ENCODE results near the gene AKT3.

AKT3 gene

DNA sequence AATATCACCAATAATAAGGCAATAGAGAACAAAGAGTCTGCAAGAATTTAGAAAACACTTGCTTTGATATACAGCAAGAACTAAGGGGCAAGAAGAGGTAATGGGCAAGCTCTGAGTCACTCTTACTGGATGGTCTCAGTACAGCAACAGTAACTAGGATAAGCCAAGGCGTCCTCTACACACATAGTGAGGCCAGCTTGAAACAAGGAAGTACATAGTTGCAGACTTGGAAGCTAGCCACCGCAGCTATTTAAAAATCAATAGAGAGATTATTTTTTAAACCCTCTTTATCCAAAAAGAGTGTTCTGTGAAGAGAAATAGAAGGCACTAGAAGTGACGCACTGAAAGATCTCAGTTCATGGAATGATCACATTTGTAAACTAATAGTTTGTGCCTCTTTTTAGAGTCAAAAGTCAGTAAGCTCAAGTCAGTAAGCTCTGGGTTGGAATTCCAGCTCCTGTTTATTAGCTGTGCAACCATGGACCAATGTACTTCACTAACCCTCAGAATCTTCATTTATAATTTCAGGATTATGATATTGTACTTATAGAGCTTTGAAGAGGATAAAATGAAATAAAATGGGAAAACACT lies 118.6 kb downstream of the AKT3 start:
- no peak for DNase-seq (ENCODE audit: low spot score)

DNA sequence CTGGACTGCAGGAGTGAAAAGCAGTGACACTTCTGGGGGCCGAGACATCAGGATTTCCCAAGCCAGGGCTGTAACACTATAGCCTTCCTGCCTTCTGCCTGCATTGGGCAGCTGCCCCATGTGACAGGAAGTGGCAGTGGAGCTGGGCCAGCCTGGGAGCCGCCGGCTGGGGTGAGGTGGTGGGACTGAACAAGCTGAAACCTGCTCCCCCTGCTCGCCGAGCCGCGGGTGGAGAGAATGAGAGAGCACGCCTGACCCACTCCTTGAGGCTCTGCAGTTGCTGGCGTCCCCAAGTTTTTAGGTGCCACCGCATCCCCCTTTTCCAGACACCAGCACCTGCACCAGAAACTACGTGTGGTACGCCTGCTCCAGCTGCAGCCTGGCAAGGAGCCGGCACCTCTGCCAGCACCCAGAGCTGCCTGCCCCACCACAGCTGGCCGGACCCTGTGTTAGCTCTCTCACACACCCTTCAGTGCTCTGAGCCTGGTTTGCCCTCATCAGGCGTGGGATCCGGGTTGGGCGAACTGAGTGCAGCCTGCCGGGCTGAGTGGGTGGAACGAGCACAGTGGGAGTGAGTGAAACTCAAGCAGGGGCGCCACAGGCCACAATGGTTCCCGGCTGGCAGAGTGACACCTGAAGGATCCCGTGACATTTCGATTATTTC lies 119.4 kb downstream of the AKT3 start:
- DNase-seq (ENCODE audit: low spot score) = no peak

DNA sequence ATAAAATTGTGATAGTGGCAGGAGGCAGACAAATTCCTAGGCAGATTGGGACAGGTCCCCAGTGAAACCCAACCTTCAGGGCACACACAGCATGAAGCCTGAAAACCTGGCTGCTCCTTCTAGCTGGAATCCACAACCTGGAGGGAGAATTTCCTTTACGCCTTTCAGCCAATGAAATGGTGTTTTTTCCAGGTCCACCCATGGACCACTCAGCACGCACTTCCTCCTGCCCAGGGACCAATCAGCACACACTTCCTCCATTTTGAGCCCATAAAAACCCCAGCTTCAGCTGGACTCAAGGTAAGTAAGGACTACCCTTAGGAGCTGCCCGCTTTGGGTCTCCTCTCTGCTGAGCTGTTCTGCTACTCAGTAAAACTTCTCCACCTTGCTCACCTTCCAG lies 120.1 kb downstream of the AKT3 start:
- DNase-seq (ENCODE audit: low spot score) = no peak

DNA sequence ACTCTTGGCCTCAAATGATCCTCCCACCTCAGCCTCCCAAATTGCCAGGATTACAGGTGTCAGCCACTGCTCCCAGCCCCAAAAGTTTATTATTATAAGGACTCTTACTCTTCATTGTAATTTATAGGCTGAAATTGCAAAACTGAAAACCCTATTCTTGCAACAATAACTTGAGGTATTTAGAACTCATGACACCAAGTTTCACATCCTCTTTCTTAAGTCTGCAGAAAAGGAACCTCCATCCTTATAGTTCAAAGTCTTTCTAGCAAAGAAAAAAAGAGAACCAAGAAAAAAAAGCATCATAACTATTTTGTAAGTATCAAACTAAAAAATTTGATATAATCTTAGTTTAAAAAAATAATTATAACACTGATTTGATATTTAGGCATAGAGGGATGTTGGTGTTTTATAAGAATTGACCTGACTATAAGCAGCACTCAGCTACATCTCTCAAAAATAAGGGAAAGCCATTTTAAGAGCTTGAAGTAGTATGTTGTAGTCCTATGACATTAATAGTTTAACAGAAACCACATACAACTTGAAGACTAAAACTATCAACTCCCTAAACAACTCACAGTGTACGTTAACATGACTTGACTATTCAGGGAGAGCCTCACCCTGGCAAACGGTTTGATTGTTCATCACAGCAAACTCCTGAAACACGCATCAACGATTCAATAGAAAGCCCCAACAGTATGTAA lies 122.4 kb downstream of the AKT3 start:
- no peak for DNase-seq (ENCODE audit: low spot score)

DNA sequence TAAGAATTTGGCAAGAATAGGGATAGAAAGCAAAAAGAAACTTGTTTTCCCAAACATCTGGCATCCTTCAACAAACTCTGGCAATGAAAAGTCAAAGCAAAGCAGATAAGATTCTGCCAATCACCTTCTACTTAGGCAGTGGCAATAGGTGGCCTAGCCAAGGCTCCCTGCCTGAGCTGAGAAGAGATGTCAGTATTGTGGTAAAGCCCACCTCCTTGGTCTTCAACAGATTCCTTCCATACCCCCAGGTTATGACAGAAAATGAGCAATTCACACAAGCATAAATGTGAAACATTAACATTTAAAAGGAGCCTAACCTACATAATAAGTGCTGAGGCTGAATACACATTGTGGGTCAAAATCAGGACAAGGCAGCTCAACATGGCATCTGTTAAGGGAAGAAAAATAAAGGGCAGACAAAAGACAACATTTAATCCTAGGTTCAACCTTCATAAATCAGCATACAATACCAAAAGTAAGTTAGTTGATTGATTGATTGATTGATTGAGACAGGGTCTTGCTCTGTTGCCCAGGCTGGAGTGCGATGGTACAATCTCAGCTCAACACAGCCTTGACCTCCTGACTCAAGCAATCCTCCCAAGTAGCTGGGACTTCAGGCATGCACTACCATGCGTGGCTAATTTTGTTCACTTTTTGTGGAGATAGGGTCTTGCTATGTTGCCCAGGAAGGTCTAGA lies 123.1 kb downstream of the AKT3 start:
- no peak for DNase-seq (ENCODE audit: low spot score)

DNA sequence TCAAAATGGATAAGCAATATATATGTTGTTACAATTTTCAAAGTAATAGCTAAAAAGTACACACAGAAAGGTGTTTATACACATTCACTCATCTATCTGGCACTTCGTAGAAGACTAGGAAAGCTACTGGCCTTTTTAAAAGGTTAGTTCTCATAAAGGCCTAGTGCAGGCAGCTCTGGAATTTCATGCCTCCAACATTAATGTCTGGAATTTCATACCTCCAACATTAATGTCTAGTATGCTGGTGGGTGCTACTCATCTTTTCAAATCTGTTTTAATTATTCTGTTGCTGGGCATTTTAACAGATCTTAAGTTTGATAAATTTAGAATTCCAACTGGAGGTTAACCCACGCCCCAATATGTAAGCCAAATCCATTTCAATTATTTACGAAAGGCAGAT lies 124.2 kb downstream of the AKT3 start:
- no peak for DNase-seq (ENCODE audit: low spot score)

DNA sequence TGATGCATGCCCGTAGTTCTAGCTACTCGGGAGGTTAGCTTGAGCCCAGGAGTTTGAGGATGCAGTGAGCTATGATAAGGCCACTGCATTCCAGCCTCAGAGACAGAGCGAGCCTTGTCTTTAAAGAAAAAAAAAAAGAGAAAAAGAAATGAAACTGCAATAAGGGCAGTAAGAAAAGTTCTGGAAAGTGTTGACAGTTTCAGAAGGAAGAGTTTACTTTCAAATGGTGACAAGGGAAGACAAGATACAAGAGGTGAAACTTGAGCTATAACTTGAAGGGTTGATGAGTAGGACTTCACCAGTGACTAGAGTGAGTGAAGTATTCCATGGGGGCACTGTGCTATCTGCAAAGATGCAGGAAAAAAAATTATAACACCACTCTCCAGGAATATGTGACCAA lies 125.0 kb downstream of the AKT3 start:
- DNase-seq (ENCODE audit: low spot score) = no peak

DNA sequence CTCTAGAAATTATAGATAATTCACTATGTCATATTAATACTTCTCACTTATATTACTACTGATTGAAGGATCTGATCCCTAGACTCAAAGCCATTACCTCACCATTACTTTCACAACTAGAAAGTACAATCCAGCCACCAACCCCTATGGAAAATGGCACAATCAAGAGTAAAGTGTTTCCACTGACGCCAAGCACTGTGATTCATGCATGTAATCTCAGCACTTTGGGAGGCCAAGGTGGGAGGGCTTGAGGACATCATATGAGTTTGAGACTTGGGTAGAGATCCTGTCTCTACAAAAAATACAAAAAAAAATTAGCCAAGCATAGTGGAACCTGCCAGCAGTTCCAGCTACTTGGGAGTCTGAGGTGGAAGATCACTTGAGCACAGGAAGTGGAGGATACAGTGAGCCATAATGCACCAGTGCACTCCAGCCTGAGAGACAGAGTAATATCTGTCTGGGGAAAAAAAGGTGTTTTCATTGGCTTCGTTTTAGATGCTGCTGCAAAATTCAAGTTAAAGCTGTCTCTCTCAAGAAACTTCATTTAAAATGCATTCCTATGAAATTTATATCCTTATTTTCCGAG lies 126.5 kb downstream of the AKT3 start:
- no peak for DNase-seq (ENCODE audit: low spot score)

DNA sequence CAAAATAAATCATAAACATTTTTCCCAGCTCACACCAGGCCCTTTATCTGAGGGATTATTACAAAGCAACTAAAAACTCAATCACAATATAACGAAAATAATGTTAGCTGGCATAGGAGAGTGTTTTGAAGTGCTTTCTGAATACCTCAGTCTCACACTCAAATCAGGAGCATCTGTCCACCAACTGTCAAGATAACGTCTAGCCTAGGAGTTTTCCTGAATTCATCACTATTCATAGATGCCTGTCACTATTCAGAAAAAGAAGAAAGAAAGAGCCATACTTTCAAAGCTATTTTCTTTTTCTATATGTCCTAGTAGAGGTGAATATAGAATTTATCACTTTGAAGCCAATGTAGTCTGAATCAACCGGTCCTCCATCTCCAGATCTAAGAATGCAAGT lies 127.0 kb downstream of the AKT3 start:
- DNase-seq (ENCODE audit: low spot score) = no peak

DNA sequence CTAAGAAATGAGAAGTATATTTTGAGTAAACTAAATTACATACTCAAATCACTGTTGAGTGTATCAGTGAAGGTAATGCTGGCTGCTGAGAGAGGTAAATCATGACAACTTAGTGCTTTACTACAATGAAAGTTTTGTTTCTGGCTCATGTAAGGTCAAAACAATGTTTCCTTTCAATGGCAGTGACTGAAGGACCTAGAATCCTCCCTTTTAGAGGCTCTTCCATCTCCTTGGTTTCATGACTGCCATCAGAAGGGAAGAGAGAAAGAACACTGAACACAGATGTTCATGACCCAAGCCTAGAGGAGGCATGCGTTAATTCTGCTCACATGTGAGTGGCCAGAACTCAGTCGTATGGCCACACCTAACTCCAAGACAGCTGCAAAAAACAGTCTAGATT lies 130.6 kb downstream of the AKT3 start:
- DNase-seq (ENCODE audit: low spot score) = no peak

DNA sequence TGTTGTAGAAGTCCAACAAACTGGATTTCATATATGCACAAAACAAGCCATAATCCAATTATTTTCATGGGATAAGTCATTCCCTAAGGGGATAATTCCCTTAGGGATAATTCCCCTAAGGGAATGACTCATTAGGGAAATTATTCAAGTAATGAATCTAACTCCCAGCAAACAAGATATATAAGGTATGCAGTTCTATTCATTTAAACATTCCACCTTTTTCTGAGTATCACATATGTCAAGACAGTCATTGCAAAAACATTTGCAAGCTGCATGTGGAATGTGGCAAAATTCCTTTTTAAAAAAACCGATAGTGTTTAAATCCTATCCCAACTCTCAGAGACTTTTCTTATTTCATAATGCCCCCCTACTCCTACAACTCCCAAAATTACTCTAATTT lies 131.2 kb downstream of the AKT3 start:
- DNase-seq (ENCODE audit: low spot score) = no peak

DNA sequence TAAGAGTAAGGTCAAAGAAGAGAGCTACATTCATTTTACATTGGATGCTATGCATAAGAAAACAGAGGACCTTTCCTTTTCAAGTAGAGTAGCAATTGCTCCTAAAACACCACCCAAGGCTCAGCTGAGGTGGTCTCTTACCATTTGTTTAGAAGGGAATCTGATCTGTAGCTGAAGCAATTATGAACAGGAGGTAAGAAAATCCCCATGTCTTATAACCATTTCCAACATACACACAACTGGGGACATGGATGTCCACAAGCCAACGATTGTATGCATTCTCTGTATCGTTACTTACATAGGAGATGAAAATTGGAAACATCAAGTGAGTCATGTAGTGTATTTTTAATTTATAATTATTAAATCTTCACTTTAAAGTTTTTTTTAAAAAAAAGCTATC lies 132.0 kb downstream of the AKT3 start:
- DNase-seq (ENCODE audit: low spot score) = no peak

DNA sequence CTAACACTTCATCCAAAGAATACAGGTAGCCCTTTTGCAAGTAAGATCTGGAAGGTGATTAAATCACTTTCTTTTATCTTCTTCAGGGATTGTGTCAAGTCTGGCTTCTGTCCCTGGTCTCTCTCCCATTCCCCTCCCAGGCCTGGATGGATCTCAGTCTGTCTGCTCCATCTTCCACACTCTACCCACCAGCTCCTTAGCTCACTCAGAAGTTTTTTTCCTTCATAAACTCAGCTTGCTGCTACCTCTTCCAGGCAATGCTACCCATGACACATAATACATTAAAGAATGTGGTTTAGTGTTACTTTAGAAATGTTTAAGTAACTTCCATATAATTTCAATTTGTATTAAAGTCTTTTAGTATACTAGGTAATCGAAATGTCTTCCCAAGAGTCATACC lies 133.1 kb downstream of the AKT3 start:
- no peak for DNase-seq (ENCODE audit: low spot score)

DNA sequence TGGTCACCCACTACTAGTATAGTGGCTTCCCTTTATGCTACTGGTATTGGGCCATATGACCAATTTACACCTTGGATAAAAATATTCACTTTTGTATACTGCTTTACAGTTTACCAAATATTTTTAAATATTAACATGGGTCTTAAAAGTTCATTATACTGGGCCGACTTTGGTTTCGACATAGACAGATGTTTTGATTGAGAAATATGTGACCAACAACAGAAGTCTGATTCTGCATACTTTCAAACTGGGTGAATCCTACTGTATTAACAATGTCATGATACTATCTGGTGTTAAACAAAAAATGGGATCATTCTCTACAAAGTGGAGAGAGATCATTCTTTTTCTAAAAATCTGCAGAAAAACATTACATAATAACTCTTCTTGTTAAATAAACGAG lies 134.8 kb downstream of the AKT3 start:
- no peak for DNase-seq (ENCODE audit: low spot score)

DNA sequence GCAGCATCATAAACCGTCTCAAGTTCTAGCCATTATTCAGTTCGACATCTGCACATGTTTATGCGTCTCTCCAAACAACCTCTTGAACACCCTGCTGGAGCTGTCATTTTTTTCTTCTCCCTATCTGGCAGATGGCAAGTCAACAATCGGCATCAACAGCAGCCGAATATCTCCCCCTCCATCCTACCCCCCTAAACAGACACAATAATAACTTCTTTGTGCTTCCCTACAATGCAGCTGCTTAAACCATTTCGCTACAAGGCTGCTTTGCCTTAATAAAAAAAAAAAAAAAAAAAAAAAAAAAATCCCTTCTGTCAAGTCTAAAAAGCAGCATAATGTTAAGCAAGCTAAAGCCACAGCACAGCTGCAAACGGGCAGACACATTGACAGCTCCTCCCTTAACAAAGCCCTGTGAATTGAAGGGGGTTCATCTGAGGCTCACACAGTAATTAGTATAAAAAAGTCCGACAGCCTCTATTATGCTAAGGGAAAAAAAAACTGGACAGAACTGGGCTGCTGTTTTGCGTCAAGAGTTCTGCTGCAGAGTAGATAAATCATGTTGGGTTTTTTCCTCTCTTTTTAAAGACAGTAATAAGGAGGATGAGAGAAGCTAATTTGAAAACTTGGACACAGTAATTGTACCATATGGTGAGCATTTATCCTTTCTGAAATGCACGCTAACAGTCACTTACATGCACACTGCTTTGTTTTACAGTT lies 136.4 kb downstream of the AKT3 start:
- no peak for DNase-seq (ENCODE audit: low spot score)

DNA sequence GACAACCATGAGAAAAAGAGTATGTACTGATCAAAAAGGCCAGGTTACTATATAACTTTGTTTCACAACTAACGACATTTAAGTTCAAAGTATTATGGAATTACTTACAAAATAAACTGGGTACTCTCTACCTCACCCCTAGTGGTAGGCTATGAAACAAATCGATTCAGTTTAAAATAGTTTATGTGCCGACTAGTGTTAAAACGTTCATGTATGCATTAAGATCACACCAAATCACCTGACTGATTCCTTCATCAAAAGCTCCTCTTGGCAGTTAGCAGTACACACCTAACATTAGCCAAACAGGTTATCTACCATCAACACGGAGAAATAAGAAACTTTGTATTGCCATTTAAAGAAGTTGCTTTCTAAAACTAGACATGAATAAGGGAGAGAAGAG lies 137.1 kb downstream of the AKT3 start:
- peak; percentile 12 for DNase-seq (ENCODE audit: low spot score)

DNA sequence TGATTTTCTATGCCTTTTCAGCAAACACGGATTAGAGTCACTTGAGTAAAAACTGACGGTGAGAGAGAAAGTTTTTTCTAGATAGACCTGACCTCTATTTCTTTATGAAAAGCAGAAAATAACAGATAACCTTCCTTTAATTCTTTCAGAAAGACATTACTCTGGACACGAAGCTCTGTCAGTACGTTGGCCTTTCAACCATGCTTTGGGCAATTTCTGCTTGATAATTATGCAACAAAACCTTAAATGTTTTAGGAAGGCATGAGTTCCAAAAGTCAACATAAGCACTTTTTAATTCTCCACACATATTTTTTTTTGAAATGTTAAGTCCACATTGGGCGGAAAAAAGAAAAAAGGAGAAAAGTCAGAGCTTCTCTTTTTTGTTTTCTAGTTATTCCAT lies 137.8 kb downstream of the AKT3 start:
- no peak for DNase-seq (ENCODE audit: low spot score)

DNA sequence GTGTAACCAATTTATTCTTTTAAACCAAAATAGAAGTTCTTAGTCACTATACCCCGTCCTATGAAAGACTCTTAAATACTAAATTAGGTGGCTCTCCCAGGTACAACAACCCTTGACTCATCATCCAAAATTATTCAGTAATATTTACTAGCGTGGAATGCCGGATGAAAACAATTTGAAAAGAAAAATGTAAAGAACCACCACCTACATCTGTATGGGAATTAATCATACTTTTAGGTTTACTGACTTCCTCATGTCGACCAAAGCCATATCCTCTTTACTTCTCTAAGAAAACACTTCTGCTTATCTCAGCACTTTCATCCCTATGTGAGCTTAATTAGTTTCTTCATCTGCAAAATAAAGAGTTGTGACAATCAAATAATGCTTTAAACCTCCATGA lies 139.6 kb downstream of the AKT3 start:
- DNase-seq (ENCODE audit: low spot score) = no peak

DNA sequence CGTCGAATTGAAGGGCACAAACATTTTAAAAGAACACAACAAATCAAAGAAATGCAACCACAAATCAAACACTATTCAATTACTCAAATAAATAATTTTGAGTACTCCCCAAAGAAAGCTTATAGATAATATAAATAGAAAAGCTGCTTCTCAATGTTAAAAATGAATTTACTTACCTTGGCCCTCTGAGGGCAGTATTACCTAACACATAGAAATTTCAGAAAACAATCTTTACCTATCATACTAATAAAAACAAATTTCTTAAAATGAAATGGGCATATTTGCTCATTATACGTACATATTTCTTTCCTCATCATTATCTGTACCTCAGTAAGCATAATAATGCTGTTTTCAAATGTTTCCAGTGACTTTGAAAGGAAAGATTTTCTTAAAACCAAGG lies 141.8 kb downstream of the AKT3 start:
- DNase-seq (ENCODE audit: low spot score) = peak; percentile 9

DNA sequence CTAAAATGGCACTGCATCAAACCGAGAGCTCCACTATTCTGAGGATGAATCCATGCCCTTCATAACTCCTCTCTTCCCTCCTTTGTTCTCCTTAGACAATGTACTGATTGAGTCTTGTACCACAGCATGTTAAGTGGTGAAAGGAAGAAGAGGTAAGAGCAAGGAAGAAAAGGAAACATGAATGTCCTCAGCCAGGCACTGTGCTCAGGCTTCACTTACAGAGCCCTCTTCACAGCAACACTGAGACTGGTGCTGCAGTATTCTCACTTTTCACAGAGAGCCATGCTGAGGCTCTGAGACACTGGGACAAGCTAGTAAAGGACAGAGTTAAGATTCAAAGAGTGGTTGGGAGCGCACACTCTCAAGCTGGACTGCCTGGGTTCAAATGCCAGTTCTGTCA lies 143.5 kb downstream of the AKT3 start:
- DNase-seq (ENCODE audit: low spot score) = no peak

DNA sequence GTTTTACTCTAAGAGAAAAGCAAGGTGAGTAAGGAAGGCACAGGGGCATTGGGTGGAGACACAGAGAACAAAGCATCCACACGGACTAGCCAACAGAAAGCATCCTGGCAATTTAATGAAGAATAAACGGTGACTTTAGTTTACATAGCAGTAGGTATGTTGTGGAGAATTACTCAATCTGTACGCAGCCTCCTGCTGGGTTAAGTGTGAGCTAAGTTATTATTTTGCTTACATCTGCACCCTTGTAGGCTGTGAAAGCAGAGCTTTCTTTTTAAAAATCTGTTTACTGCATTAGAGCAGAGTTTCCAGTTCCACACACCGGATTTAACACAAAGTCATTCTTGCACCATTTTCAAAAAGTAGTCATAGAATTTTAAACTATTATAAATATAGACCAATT lies 144.5 kb downstream of the AKT3 start:
- DNase-seq (ENCODE audit: low spot score) = no peak

DNA sequence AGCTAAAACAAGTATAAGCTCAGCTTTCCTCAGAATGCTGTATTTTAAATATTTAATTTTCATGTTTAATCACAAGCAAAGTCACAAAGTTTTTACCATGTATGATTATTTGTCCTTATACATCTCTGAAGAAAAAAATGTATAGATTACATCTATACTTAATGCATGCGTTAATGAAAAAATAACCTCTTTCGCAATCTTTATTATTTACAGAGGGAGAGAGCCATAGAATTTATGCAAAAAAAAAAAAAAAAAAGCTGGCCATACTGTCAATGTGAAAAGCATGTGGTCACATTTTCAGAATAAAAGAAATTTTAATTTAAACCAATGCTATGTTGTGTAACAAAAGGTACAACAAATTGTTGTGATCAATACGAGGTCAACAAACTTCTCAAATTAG lies 148.2 kb downstream of the AKT3 start:
- no peak for DNase-seq (ENCODE audit: low spot score)

All from RKO (cell line).